Inferior parietal cortex (tissue), 1 donor: ENCODE results near the gene RNF224.
"Not testable (repeated sequence)": the region's sequence is repeated elsewhere in the genome, so short reads cannot be mapped to it uniquely, and the experiment has no call there.

Experiments
- DNase-seq: peaks from one replicate; pipeline ENCODE4 v3.0.0-alpha.2; 2016; ENCODE audit errors: extremely low spot score

The RNF224 gene

GRCh38 chr9:137240841-137241489 is 13.7 kb downstream of the RNF224 start, which contains the start of gene TUBB4B:
Gene TUBB4B, plus strand, starts transcription at chr9:137241287. Its CDS starts 74 bp downstream, at chr9:137241361.
- peak; percentile 100 for DNase-seq

GRCh38 chr9:137241490-137242268 is 14.4 kb downstream of the RNF224 start:
- no peak for DNase-seq

- no peak for DNase-seq
Observed at GRCh38 chr9:137242269-137243203, 15.2 kb downstream of the RNF224 start.

- DNase-seq, result not testable (repeated sequence)
Observed at GRCh38 chr9:137243266-137243625, 15.9 kb downstream of the RNF224 start.

GRCh38 chr9:137243626-137244485 is 16.6 kb downstream of the RNF224 start:
- no peak for DNase-seq

GRCh38 chr9:137244486-137245449 is 17.5 kb downstream of the RNF224 start:
- no peak for DNase-seq

GRCh38 chr9:137245450-137246421 is 18.4 kb downstream of the RNF224 start:
- DNase-seq, result no peak

- DNase-seq, result no peak
Observed at GRCh38 chr9:137247135-137247915, 20.0 kb downstream of the RNF224 start.

- DNase-seq, result no peak
Observed at GRCh38 chr9:137247916-137248175, 20.5 kb downstream of the RNF224 start.

- no peak for DNase-seq
Observed at GRCh38 chr9:137250329-137251193, 23.3 kb downstream of the RNF224 start.

GRCh38 chr9:137251194-137251461 is 23.8 kb downstream of the RNF224 start, which contains the start of gene STPG3:
Gene STPG3, plus strand, starts transcription at chr9:137251286. Its CDS starts 1 bp downstream, at chr9:137251287.
- no peak for DNase-seq

GRCh38 chr9:137251490-137252268 is 24.4 kb downstream of the RNF224 start:
- DNase-seq, result no peak

GRCh38 chr9:137252555-137253506 is 25.5 kb downstream of the RNF224 start:
- DNase-seq, result no peak

GRCh38 chr9:137253717-137254623 is 26.7 kb downstream of the RNF224 start:
- no peak for DNase-seq
